ENCODE data around the gene CBARP.

GRCh38 chr19:1199531-1199930 is 38.3 kb downstream of the CBARP start:
- no peak for TF ChIP-seq CTCF (IDR thresholded peaks at IDR 0.05)
- TF ChIP-seq EP300 (IDR thresholded peaks at IDR 0.05): no peak
- TF ChIP-seq POLR2A (IDR thresholded peaks at IDR 0.05): no peak

Data from ovary (tissue), 3 donors.